ENCODE results near the gene PLEKHA8.

GRCh38 chr7:30086529-30086928, 58.3 kb downstream of the PLEKHA8 start:
- TF ChIP-seq CREB1 (CRISPR knock-in tag; IDR thresholded peaks at IDR 0.05) (no peak), SOX15 (CRISPR knock-in tag; IDR thresholded peaks at IDR 0.05) (no peak), USF1 (CRISPR knock-in tag; IDR thresholded peaks at IDR 0.05) (no peak), E2F1 (CRISPR knock-in tag; IDR thresholded peaks at IDR 0.05) (no peak), CREM (CRISPR knock-in tag; IDR thresholded peaks at IDR 0.05) (no peak), IRF2 (CRISPR knock-in tag; IDR thresholded peaks at IDR 0.05; ENCODE audit: borderline replicate concordance, low read depth) (no peak), CTCF (IDR thresholded peaks at IDR 0.05) (no peak), ZNF671 (CRISPR knock-in tag; IDR thresholded peaks at IDR 0.05) (no peak), ATF1 (CRISPR knock-in tag; IDR thresholded peaks at IDR 0.05) (no peak), MAX (CRISPR knock-in tag; IDR thresholded peaks at IDR 0.05) (no peak), ATF3 (CRISPR knock-in tag; conservative IDR thresholded peaks at IDR 0.05) (no peak), CBFB (CRISPR knock-in tag; IDR thresholded peaks at IDR 0.05; ENCODE audit: low read depth) (no peak), KAT7 (CRISPR knock-in tag; IDR thresholded peaks at IDR 0.05; ENCODE audit: borderline replicate concordance) (no peak)
